NT2/D1 (cell line): ENCODE measurements around the gene HIC1.

Experiments used
- DNase-seq: peaks from one replicate; pipeline ENCODE4 v3.0.0-alpha.2; 2011; ENCODE audit warnings: low read depth, low spot score
- H3K27me3 ChIP-seq: 2 replicates; pipeline ENCODE4 v1.6.0; 2011; ENCODE audit warnings: mild to moderate bottlenecking; ENCODE audit not compliant: insufficient read length, insufficient read depth
- H3K36me3 ChIP-seq: 2 replicates; pipeline ENCODE4 v1.6.1; 2011; ENCODE audit warnings: mild to moderate bottlenecking, low read length, mixed read lengths; ENCODE audit not compliant: insufficient read depth, insufficient read length
- H3K4me1 ChIP-seq: 2 replicates; pipeline ENCODE4 v1.5.1; 2011; ENCODE audit not compliant: insufficient read depth, insufficient read length
- H3K4me3 ChIP-seq: 2 replicates; pipeline ENCODE4 v1.5.1; 2011; ENCODE audit warnings: low read depth; ENCODE audit not compliant: insufficient read length
- H3K9ac ChIP-seq: 2 replicates; pipeline ENCODE4 v1.6.0; 2011; ENCODE audit warnings: low read depth; ENCODE audit not compliant: insufficient read length
- H3K9me3 ChIP-seq: 2 replicates; pipeline ENCODE4 v1.5.1; 2011; ENCODE audit warnings: mild to moderate bottlenecking, low read length; ENCODE audit not compliant: insufficient read depth
- SUZ12 ChIP-seq: IDR thresholded peaks from 2 replicates; pipeline ENCODE4 v1.6.1; 2011; ENCODE audit not compliant: insufficient read length, insufficient read depth; ENCODE audit errors: extremely low read depth
- YY1 ChIP-seq: IDR thresholded peaks from 2 replicates; pipeline ENCODE4 v1.6.1; 2011; ENCODE audit not compliant: insufficient read length, insufficient read depth
- ZNF274 ChIP-seq: IDR thresholded peaks from 2 replicates; pipeline ENCODE4 v1.6.1; 2011; ENCODE audit warnings: mild to moderate bottlenecking, low read depth, low read length

Gene HIC1

DNA sequence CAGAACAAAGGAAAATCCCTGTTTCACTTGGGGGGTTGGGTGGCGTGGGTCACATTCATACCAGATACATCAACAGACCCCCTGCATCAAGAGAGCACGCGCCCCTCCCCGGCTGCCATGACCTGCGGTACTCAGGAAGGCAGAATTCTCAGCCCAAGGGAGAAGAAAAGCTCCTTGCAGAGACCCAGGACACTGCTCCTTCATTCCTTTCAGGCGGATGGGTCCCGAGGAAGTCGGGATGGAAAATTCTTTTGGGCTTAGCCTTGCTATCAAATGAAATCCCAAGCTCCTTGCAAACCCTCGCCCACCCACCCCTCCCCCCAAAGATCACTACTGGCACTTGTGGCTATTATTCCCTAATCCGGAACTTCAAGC, 40.6 kb downstream of the HIC1 start:
- TF ChIP-seq ZNF274 (no peak), YY1 (no peak), SUZ12 (no peak)
- Histone ChIP-seq H3K9me3 (no peaks in the 10 kb centered on the region), H3K27me3 (no peaks in the 10 kb centered on the region), H3K36me3 (no peaks in the 10 kb centered on the region), H3K4me3 (no peak overlapping the region), H3K4me1 (peaks cover 8% of the 10 kb centered on the region), H3K9ac (no peak overlapping the region)
- DNase-seq, result no peak

GRCh38 chr17:2101448-2102257, 46.8 kb downstream of the HIC1 start:
- no peak for DNase-seq
- H3K9me3 ChIP-seq, result no peaks in the 10 kb centered on the region
- H3K9ac ChIP-seq, result no peak overlapping the region
- no peak overlapping the region for H3K4me3 ChIP-seq
- no peaks in the 10 kb centered on the region for H3K27me3 ChIP-seq
- no peaks in the 10 kb centered on the region for H3K4me1 ChIP-seq
- TF ChIP-seq SUZ12 (no peak), YY1 (no peak), ZNF274 (no peak)
- no peaks in the 10 kb centered on the region for H3K36me3 ChIP-seq

DNA sequence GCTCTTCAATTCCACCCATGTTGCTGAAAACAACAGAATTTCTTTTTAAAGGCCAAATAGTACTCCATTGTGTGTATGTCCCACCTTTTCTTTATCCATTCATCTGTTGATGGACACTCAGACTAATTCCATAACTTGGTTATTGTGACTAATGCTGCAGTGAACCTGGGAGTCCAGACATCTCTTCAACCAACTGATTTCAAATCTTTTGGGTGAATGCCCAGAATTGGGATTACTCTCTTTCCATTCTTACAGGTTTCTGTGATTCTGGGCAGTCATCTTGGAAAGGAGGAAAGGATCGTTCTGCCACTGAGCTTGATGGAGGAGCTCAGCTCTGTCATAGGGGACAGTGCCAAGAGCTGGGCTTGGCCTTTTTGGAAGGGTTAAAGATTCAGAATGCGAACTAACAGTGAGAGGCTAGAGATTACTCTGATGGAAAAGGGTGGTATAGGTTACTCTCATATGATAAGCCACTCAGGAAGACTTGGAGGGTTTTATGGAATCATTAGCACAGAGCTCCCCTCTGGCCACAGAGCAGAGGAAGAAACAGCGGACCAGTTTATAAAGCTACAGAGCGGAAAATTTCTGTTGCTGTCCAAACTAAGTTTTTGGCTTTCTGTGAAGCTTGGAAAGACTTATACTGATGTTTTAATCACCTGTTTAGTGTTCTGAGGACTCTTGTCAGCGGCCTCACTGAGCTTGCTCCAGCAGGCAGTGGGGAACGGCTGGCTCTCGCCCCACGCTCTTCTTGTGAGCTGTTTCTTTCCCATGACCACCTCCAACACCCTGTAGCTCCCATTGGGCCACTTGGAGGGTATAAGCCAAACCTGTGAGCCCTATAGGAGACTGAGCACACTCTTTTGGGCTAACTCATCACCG, 48.3 kb downstream of the HIC1 start:
- H3K9me3 ChIP-seq, result no peaks in the 10 kb centered on the region
- no peak for TF ChIP-seq YY1
- no peak for TF ChIP-seq SUZ12
- no peak for TF ChIP-seq ZNF274
- no peak for DNase-seq
- H3K4me3 ChIP-seq, result no peak overlapping the region
- H3K4me1 ChIP-seq, result no peaks in the 10 kb centered on the region
- no peaks in the 10 kb centered on the region for H3K27me3 ChIP-seq
- H3K9ac ChIP-seq, result no peak overlapping the region
- no peaks in the 10 kb centered on the region for H3K36me3 ChIP-seq

DNA sequence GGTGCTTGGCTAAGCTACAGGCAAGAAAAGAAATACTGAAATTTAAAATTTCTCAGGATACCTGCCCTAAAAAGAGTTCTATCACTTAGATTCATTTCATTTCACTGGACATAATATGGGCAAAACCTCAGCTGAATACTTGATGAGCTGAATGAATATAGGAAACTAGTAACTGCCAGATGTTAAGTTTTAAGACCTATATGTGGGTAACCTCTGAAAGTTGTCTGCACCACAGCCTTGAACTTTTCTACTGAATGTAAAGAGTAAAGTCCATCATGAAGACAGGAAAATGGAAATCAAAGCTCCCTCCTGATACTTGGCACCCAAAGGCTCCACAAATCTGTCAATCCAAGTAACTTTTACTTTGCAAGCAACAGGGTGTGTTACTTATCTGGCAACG, 50.8 kb downstream of the HIC1 start:
- TF ChIP-seq SUZ12 (no peak), ZNF274 (no peak), YY1 (no peak)
- Histone ChIP-seq H3K9ac (no peak overlapping the region), H3K27me3 (no peaks in the 10 kb centered on the region), H3K4me3 (no peak overlapping the region), H3K4me1 (no peaks in the 10 kb centered on the region), H3K9me3 (no peaks in the 10 kb centered on the region), H3K36me3 (no peaks in the 10 kb centered on the region)
- DNase-seq, result no peak

GRCh38 chr17:2106308-2106955, 51.5 kb downstream of the HIC1 start:
- H3K9ac ChIP-seq, result no peak overlapping the region
- no peaks in the 10 kb centered on the region for H3K27me3 ChIP-seq
- no peaks in the 10 kb centered on the region for H3K9me3 ChIP-seq
- TF ChIP-seq ZNF274 (no peak), YY1 (no peak), SUZ12 (no peak)
- no peak for DNase-seq
- H3K4me1 ChIP-seq, result no peaks in the 10 kb centered on the region
- H3K36me3 ChIP-seq, result peaks cover 2% of the 10 kb centered on the region
- H3K4me3 ChIP-seq, result no peak overlapping the region

DNA sequence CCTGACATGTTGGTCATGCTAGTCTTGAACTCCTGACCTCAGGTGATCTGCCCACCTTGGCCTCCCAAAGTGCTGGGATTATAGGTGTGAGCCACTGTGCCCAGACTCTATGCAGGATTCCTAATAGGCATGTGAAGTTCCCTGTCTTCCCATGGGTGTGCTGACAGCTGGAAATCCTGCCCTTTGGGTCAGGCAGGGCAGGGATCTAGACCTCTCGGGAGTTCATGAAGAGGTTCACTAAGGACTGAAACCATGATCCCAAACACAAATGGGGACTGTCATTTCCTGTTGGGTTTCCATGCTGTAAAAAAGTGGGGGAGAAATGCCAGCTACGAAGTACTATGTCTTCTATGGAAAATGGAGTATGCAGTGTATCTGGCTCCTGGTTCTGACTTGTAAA, 52.1 kb downstream of the HIC1 start:
- no peak for DNase-seq
- no peak overlapping the region for H3K4me3 ChIP-seq
- no peak overlapping the region for H3K9ac ChIP-seq
- H3K9me3 ChIP-seq, result no peaks in the 10 kb centered on the region
- H3K27me3 ChIP-seq, result no peaks in the 10 kb centered on the region
- H3K36me3 ChIP-seq, result peaks cover 2% of the 10 kb centered on the region
- no peaks in the 10 kb centered on the region for H3K4me1 ChIP-seq
- TF ChIP-seq SUZ12 (no peak), YY1 (no peak), ZNF274 (no peak)
